ENCODE measurements around the gene ATG7.

DNA sequence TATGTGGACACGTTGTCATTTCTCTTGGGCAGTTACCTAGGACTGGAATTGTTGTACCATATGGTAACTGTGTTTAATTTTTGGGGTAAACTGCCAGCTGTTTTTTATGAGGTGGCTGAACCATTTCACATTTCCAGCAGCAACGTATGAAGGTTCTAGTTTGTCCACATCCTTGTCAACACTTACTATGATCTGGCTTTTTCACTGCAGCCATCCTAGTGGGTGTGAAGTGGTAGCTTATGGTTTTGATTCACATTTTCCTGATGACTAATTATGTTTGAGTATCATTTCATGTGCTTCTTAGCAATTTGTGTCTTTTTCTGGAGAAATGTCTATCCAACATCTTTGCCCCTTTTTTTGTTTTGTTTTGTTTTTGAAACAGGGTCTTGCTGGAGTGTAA is 275.3 kb downstream of the ATG7 start:
- TF ChIP-seq POLR2AphosphoS5 (IDR thresholded peaks at IDR 0.05; ENCODE audit: low read depth, low read length) (no peak), CTCF (IDR thresholded peaks at IDR 0.05) (no peak), TCF7L2 (IDR thresholded peaks at IDR 0.05; ENCODE audit: low read depth, low read length) (no peak), SIN3A (IDR thresholded peaks at IDR 0.05; ENCODE audit: borderline replicate concordance, insufficient read depth, low read depth, low read length) (no peak), REST (IDR thresholded peaks at IDR 0.05; ENCODE audit: insufficient read depth in 1 of 2, low read depth in 2 of 2, low read length in 1 of 2) (no peak)
